HG03378 (cell line): Measurements from ENCODE around the gene THBS1.

Source experiments
- ATAC-seq: cut with Tn5 transposase; IDR thresholded peaks from one replicate; pipeline ENCODE4 v1.9.1; 2021; ENCODE audit warnings: mild to moderate bottlenecking, moderate library complexity; ENCODE audit not compliant: unreplicated experiment

THBS1 gene

DNA sequence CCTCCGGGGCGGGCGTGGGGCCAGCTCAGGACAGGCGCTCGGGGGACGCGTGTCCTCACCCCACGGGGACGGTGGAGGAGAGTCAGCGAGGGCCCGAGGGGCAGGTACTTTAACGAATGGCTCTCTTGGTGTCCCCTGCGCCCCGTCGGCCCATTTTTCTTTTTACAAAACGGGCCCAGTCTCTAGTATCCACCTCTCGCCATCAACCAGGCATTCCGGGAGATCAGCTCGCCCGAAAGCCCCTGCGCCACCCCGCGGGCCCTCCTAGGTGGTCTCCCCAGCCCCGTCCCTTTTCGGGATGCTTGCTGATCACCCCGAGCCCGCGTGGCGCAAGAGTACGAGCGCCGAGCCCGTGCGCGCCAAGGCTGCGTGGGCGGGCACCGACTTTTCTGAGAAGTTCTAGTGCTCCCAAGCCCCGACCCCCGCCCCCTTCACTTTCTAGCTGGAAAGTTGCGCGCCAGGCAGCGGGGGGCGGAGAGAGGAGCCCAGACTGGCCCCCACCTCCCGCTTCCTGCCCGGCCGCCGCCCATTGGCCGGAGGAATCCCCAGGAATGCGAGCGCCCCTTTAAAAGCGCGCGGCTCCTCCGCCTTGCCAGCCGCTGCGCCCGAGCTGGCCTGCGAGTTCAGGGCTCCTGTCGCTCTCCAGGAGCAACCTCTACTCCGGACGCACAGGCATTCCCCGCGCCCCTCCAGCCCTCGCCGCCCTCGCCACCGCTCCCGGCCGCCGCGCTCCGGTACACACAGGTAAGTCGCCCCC is at the start of gene THBS1:
TSS of gene THBS1 (plus strand) at position 595 of the 757 bp plus-strand sequence. CDS start 779 bp downstream, outside the sequence.
- ATAC-seq = no peak

DNA sequence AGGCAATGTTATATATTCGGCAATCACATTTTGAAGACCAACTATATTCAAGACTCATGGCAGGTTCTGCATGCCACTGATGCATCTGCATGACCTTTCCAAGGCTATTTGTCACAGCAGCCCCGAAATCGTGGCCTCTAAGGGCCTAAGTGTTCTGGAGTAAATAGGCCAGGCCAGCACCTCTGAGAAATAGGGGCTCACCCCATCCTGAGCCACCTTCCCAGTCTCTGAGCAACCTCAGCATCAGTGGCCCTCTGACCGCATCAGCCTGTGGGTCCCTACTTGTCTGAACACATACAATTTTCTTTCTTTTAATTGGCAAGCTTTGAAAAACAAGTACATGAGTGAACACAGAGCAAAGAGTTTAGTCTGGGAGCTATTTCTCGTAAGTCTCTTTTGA is 45.9 kb upstream of the THBS1 start:
- no peak for ATAC-seq

DNA sequence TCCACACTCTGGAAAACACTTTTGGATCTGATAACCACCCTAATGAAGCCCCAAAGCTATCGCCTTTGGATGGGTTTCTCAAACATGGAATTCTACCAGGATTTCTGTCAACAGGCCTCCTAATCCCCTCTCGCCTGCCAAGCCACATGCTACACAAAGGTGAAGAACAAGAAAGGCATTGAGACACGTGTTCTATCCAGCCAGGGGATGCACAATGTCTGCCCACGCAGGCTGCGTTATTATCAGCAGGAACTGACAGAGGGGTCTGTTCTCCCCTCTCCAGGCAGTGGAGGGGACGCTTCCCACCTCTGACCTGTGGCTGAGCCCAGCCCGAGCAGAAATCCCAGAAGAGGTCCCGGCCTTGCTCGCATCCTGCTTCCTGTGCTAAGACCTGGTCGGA is 45.4 kb upstream of the THBS1 start:
- ATAC-seq = no peak

DNA sequence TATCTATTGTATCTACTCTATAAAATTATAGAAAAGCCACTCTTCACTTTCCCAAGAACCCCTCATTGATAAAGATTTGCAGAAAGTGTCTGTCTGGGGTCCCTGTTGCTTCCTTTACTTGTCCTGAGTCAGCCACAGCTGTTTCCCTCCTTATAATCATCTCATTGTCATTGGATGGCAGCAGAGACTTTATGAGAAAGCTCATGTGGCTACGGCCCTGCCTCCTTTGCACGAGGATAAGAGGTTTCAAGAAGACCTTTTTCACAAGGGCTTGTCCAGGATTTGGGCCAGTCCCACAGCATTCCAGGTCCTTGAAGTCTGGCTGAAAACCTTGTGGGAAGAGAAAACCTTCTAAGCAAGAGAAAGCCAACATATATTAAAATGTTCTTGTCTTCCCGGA is 41.9 kb upstream of the THBS1 start:
- no peak for ATAC-seq

DNA sequence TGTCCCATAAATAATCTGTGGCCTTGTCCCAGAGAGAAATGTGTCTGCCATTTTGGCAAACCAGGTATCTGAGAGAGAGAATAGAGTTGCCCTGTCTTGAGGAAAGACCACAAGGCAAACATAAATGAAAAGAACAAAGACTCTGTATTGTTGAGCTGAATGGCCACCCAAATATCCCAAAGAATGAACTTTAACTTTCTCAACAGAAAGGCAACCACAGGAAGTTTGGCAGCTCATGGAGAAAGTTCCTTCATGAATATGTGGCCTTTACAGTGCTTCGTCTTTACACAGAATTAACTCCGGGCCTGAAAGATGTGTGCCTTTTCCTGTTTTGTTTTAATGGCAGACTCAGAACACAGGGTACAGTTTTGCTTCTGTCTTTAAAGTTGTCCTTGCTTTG is 41.4 kb upstream of the THBS1 start:
- no peak for ATAC-seq

DNA sequence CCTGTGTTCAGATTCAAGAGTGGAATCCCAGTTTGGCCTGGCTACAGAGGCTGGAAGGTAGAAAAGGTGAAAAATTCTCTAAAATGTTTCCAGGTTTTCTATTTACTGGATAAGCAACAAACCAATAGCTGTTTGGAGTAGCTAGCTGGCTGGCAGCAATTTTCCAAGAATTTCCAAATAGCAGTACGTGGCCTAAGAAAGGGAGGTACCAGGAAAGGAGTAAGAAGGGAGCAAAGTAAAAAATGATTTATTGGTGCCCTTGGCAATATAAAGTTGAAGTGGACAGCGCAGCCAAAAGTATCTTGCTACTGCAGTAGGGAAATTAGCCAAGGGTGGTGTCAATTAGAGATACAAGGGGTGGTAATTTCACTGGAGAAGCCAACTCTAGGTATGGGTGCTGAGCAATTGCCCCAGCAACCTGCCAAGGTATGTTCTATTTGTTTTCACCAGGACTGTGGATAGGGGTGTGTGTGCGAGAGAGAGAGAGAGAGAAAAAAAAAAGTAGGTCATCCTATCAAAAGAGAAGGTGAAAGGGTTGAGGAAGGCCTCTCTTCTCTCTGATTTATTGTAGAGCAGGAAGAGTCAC is 40.8 kb upstream of the THBS1 start:
- no peak for ATAC-seq

DNA sequence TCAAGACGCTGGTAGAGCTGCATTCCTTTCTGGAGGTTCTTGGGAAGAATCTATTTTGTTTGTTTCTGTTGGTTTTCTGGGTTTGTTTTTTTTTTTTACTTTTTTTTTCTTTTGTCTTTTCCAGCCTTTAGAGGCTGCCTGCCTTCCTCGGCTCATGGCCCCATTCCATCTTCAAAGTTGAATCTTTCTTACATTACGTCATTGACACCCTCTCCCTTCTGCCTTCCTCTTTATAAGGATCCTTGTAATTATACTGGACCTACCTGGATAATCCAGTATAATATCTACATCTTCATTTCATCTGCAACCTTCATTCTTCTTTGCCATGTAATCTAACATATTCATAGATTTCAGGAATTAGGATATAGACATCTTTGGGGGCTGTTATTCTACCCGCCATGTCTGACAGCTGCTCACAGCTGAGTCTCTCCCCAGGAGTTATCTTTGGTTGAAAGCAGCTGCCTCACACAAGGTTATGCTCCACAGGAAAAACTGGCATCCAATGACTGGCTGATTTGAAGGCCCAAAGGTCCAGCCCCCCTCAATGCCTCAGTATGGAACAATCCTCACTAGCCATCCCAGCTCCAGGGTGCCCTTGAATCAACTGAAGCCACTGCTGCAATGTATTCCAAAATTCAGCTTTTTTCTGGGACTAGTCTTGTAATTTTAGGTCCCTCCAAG is 38.4 kb upstream of the THBS1 start:
- no peak for ATAC-seq

DNA sequence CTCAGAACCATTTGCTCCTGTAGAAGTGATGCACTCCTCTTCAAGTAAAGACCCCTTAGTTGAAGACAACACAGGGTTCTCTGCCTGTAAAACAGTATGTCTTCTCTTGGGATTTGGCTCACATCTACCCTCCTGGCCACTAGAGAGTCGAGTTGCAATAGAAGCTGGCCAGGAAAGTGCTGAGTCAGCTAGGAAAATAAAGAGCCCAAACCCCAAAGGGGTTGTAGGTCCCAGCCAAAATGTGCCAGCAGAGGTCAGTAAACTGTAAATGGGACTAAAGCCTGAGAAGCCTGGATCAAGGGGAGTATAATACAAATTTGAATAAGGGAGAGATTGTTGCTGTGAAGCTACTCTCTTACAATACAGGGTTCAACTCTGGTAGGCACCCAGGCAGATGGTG is 37.2 kb upstream of the THBS1 start:
- ATAC-seq = no peak

DNA sequence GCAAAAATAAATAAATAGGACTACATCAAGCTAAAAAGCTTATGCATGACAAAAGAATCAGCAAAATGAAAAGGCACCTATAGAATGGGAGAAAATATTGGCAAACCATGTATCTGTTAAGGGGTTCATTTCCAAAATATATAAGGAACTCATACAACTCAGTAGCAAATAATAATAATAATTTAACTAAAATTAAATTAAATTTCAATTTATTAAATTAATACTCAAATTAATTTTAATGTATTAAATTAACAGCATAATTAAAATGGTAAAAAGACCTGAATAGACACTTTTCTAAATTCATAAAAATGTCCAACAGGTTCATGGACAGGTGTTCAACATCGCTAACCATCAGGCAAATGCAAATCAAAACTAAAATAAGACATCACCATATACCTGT is 34.0 kb upstream of the THBS1 start:
- ATAC-seq = no peak

DNA sequence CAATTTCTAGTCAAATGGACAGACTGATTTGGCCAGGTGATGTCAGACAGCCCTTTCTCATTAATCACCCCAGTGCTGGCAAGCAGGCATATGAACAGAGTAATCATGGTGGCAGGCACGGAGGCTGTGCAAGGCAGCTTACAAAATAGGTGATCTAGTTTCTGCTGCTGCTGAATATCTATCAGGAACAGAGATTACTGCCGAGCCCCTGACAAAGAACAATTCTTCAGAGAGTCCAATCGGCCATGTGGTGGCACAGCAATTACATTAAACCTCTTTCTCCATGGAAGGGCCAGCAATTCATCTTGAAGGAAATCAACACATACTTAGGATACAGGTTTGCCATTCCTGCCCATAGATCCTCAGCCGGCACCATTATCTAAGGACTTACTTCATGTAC is 32.3 kb upstream of the THBS1 start:
- no peak for ATAC-seq

DNA sequence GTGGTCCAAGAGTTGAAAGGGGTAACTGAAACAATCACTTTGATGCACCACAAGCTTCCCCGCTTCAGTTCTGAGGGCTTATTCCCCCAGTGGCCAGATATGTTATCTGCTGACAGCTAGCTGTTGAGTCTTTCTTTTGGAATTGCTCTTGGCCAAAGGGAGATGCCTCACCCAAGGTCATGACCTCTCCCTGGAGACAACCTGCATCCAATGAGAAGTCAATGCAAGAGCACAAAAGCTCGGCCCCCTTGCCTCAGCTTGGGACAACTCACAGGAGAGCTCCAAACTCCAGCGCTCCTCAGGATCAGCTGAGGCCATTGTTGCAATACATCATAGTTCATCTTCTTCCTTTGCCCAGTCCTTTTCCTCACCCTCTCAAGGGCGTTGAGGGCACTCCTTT is 31.0 kb upstream of the THBS1 start:
- no peak for ATAC-seq

DNA sequence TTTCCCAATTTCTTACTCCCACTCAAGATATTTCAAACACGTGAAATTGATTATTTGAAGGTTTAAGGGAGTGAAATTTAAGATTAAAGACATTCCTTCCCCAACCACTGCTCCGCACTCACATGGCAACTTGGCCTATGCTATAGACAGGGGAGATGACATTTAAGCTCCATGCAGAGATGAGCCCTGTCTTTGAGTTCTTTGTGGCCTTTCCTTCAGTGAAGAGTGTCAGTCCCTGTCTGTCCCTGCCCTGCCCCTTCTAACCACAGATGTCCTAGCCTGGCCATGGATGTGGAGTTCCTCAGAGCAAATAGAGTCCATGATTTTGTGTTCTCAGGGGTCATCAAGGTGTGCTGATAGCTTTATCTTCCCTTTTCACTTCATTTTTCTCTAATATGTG is 29.4 kb upstream of the THBS1 start:
- no peak for ATAC-seq

DNA sequence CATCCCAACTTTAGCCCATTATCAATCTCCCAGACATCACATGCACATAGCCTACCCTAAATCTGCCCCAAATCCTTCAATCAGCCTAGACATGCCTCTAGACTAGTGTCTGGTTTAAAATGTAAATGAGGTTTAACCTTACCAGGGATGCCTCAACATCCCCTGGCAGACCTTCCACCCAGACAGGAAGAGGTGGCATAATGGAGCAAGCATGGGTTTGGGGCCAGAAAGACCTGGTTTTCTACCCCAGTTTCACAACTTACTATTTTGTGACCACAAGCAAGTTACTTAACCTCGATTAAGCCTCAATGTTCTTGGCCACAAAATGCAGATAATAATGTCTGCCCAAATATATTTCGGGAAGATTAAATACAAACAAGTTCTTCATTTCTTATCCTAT is 28.3 kb upstream of the THBS1 start:
- no peak for ATAC-seq

DNA sequence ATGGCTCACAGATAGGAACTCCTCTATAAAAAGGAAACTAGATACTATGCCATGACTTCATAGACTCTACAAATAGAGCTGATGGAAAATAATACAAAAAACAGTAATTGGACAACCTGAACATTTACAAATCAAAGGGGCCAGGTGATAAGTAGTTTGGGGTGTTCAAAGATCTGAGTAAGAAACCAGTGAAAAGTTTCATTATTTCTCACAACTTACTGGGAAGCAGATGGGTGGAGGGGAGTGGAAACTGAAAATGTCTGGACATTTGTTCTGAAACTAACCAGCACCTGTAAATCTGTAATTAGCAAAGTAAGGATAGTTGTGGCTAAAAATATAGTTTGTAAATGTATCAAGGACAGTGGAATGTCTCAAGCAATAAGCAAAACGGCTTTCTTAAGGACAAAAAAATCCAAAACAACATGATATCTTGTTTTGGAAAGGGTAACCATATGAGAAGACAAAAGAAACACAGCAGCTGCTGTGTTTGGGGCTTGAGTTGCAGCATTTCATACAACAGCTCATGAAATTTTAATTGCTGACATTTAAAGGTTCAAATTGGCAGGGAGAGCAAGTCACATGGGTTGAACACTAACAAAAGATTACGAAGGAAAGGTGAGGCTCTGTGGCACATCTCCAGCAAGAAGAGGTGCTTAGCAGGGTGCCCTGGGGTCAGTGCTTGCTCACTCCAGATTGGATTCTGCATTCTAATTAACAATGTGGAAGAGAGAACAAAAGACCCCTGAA is 26.8 kb upstream of the THBS1 start:
- ATAC-seq = peak; percentile 63

DNA sequence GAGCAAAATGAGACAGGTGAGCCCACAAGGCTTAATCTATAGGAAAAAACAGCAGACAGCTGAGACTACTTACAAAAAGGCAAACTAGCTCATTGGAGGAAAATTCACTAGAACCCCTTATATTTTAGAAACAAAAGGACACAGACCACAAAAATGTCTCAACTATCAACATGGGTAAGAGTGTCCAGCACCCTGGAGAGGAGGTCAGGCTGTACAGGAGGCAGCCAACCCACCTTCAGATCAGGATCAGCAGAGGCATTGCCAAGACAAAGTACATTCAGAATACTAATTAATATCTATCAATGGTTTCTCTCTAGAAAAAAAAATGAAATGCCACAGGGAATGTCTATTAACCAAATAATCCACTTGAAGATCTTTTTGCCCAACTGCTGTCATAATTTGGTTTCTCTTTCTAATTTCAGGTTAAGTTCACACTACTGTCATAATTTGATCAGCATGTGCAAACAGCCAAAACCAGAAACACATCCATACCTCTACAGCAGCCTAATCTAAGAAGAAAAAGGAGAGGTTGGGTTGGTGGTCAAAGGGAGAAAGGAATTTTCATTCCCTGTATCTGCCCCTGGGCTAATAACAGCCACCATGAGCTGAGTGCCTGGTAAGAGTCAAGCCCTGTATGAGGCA is 26.0 kb upstream of the THBS1 start:
- ATAC-seq = no peak

DNA sequence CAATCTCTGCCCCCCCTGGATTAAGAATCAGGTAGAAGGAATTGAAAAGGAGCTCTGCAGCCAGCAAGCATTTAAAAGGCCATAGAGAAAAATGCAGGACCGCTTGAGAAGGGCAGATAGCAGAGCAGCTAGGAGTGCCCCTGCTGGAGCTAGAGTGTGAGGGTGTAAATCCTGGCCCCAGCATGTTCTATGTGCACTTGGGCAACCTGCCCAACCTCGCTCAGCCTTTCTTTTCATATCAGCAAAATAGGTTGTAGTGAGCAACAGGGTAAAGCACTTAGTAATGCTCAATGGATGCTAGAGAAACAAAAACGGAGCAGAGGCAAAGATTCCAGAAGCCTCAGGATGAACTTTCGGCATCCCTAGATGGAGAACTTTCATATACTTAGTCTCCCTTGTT is 25.0 kb upstream of the THBS1 start:
- no peak for ATAC-seq

DNA sequence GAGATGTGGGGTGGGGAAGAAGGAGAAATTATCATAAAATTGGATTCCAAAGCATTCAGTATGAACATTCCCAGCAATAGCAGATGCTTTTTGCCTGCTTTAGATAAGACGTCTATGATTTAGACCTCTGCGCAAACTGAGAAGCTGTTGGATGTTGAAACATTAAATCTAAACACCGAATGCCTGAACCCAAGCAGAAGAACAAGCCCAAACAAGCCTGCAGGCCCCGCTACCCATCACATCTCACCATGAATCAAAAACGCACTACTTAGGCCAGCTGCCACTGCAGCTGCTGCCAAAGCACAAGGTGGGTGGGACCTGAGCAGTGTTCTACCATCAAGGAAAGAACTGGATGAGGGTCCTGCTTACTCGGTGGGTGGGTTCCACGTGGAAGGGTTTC is 24.4 kb upstream of the THBS1 start:
- no peak for ATAC-seq

DNA sequence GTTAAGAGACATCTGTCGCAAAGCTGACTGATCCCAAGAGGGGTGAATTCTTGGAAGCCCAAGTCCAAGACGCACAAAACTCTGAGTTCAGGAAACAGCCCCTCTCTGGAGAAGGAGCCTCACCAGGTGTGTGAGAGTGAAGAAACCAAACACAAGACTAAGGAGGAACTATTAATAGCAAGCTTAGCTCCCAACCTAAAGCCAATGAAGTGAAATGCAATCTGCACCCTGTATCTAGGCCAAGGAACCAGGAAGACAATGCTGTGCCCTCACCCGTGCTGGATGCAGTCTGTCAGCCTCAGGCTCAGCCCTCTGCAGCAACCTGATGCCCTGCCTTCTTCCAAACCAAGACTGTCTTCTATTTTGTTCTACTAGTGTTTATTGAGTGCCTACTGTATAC is 22.5 kb upstream of the THBS1 start:
- no peak for ATAC-seq

DNA sequence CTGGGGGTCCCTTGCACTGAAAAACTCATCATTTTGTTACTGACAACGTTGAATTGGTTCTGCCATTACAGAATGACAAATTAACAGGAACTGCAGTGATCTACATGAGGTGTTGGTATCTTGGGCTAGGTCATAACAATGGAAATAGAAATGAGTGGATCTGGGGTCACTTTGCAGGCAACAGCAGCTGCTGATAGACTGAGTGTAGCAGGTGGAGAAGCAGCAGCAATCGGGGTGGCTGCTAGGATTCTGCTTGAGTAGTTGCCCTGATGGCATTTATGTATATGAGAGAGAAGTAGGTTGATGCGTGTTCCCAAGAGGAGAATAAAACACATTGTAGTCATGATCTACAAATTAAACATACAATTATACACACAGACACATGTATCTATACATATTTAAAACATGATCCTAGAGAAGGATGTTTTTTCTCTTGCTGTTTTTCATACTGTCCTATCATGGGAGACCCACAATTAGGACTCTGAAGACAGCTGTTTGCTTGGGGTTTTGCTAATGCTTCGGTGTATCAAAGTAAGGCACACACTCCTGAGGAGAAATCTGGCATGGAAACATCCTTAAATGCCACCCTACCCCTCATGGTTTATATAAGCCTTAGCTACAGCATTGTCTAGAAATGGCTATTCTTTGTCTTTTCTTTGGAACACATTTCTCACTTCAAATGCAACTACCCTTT is 15.8 kb upstream of the THBS1 start:
- no peak for ATAC-seq

DNA sequence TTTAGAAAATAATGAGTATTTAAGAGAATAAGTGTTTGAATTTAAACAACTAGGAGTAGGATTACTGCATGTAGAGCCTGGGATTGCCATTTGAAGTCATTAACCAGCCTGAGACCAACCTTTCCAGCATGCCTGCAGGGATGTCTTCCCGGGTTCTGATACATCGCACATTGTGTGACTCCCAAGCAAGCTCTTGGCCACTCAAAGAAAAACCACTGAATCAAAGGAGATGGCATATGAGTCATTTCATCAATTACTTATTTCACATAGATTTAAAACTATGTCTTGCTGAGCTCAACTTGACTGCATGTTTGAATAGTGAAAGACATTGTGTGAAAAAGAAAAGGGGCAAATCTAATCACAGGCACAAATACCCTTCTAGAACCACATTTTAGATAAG is 15.0 kb upstream of the THBS1 start:
- ATAC-seq = no peak

DNA sequence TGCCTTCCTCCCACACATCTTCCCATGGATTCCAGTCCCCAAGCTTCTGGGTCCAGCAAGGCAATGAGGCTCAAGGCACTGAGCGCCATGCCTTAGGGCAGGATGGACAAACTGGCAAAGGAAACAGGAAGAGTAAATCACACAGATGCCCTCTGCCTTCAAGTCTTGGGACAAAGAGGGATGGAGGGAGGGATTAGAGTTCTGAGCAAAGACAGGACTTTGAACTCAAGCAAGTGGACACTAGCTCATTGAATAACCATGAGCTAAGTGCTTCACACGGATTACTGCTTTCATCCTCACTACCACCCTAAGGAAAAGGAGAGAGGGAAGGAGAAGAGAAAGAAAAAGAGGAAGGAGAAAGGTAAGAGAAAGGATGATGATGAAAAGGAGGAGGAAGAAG is 7.6 kb upstream of the THBS1 start:
- no peak for ATAC-seq
